ENCODE data around the gene SPRR2G.
"Not testable (repeated sequence)": the region's sequence is repeated elsewhere in the genome, so short reads cannot be mapped to it uniquely, and the experiment has no call there.

SPRR2G gene

DNA sequence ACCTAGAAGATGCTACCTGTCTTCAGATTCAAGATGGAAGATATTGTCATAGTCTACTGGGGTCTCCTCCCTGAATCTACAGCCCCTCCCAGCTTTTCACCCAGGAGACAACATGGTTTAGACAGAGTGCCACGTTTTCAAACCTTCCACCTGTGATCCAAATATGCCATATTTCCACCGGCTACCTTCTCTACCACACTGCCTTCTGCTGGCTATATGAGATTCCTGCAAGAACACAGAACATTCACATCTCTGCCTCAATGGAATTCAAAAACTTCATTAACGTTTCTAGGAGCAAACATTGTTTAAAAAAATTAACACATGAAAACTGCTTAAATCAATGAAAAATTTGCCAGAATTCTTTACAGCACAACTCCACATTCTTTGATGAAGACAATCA is 39.7 kb upstream of the SPRR2G start:
- H3K4me1 ChIP-seq (ENCODE audit: control insufficient read depth, insufficient read depth, low read depth, low read length): no peaks in the 10 kb centered on the region
- peaks cover 0 to 26% of the 10 kb centered on the region in 2 experiments for H3K27me3 ChIP-seq (ENCODE audit: control insufficient read depth in 1 of 2, insufficient read depth in 1 of 2, low read length in 2 of 2)
- H3K4me2 ChIP-seq (ENCODE audit: low read length, poor library complexity, severe bottlenecking): no peak overlapping the region
- 6% methylated on average over 3 of the region's 3 CpGs for WGBS
- H3K9ac ChIP-seq (ENCODE audit: low read length): no peak overlapping the region
- H3K23ac ChIP-seq (ENCODE audit: low read length in 2 of 2): no peak overlapping the region
- H2BK120ac ChIP-seq (ENCODE audit: low read depth, low read length): no peak overlapping the region
- H3K79me1 ChIP-seq (replicated peaks; ENCODE audit: low read length, poor library complexity, severe bottlenecking): no peaks in the 10 kb centered on the region
- H3K9me3 ChIP-seq (ENCODE audit: control insufficient read depth, low read length): no peaks in the 10 kb centered on the region
- H3K4me3 ChIP-seq (ENCODE audit: insufficient read depth in 1 of 2, low read depth in 1 of 2, low read length in 2 of 2): no peak overlapping the region
- H3K27ac ChIP-seq (ENCODE audit: low read length, poor library complexity, severe bottlenecking): no peak overlapping the region
- no peak overlapping the region for H4K8ac ChIP-seq (ENCODE audit: low read length)
- no peak overlapping the region for H3K4ac ChIP-seq (ENCODE audit: low read depth in 1 of 2, low read length in 2 of 2)
- H4K91ac ChIP-seq (ENCODE audit: low read length): no peak overlapping the region
- DNase-seq: no peak
- no peak overlapping the region for H2BK5ac ChIP-seq (ENCODE audit: low read depth, low read length, poor library complexity, severe bottlenecking)
- no peaks in the 10 kb centered on the region for H3K36me3 ChIP-seq (ENCODE audit: control insufficient read depth in 1 of 2, insufficient read depth in 2 of 2, low read depth in 1 of 2, low read length in 2 of 2)
- no peak overlapping the region for H3K14ac ChIP-seq (ENCODE audit: low read length in 2 of 2)
- no peak overlapping the region for H2BK15ac ChIP-seq (ENCODE audit: low read depth, poor library complexity, severe bottlenecking)
- H3K18ac ChIP-seq (ENCODE audit: low read depth in 1 of 2, low read length in 2 of 2): no peak overlapping the region
- no peak overlapping the region for H2AK5ac ChIP-seq (ENCODE audit: low read length, severe bottlenecking)
- H2AFZ ChIP-seq (ENCODE audit: low read depth, low read length): no peak overlapping the region
- no peak overlapping the region for H2BK12ac ChIP-seq (ENCODE audit: low read length in 2 of 2)

DNA sequence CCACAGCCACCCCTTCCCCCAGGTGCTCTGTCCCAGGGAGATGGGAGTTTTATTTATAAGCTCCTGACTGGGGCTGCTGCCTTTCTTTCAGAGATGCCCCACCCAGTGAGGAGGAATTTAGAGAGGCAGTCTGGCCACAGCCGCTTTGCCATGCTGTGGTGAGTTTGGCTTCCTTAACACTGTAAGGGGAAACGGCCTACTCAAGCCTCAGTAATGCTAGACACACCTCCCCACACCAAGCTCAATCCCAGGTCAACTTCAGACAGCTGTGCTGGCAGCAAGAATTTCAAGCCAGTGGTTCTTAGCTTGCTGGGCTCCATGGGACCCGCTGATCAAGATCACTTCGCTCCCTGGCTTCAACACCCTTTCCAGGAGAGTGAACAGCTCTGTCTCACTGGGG is 37.6 kb upstream of the SPRR2G start:
- not testable (repeated sequence) for H3K9me3 ChIP-seq (ENCODE audit: control insufficient read depth, low read length); H3K23ac ChIP-seq (ENCODE audit: low read length in 2 of 2); H3K36me3 ChIP-seq (ENCODE audit: control insufficient read depth in 1 of 2, insufficient read depth in 2 of 2, low read depth in 1 of 2, low read length in 2 of 2); H2BK120ac ChIP-seq (ENCODE audit: low read depth, low read length); H3K14ac ChIP-seq (ENCODE audit: low read length in 2 of 2); H4K91ac ChIP-seq (ENCODE audit: low read length); H3K4me3 ChIP-seq (ENCODE audit: insufficient read depth in 1 of 2, low read depth in 1 of 2, low read length in 2 of 2); H3K4me1 ChIP-seq (ENCODE audit: control insufficient read depth, insufficient read depth, low read depth, low read length); H3K18ac ChIP-seq (ENCODE audit: low read depth in 1 of 2, low read length in 2 of 2); H3K4me2 ChIP-seq (ENCODE audit: low read length, poor library complexity, severe bottlenecking); H2BK5ac ChIP-seq (ENCODE audit: low read depth, low read length, poor library complexity, severe bottlenecking); H2AFZ ChIP-seq (ENCODE audit: low read depth, low read length); H3K9ac ChIP-seq (ENCODE audit: low read length); H3K79me1 ChIP-seq (replicated peaks; ENCODE audit: low read length, poor library complexity, severe bottlenecking); H3K27ac ChIP-seq (ENCODE audit: low read length, poor library complexity, severe bottlenecking); H2AK5ac ChIP-seq (ENCODE audit: low read length, severe bottlenecking); H2BK12ac ChIP-seq (ENCODE audit: low read length in 2 of 2); H4K8ac ChIP-seq (ENCODE audit: low read length); H2BK15ac ChIP-seq (ENCODE audit: low read depth, poor library complexity, severe bottlenecking); DNase-seq; H3K4ac ChIP-seq (ENCODE audit: low read depth in 1 of 2, low read length in 2 of 2)
- H3K27me3 ChIP-seq (ENCODE audit: control insufficient read depth in 1 of 2, insufficient read depth in 1 of 2, low read length in 2 of 2): peaks cover 0 to 15% of the 10 kb centered on the region in 2 experiments
- 61% methylated on average over 4 of the region's 4 CpGs for WGBS

DNA sequence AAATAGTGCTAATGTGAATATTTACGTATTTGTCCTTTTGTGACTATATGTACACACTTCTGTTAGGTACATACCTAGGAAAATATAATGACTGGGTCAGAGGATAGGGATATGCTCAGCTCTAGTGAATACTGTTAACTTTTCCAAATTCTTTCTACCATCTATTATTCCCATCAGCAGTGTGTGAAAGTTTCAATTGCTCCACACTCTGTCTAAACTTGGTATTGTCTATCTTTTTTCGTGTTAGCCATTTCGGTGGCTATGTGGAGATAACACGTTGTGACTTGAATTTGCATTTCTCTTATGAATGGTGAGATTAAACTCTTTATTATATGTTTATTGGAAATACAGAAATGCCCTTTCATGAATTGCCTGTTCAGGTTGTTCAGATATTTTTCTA is 29.9 kb upstream of the SPRR2G start:
- Histone ChIP-seq H3K9ac (ENCODE audit: low read length) (no peak overlapping the region), H4K8ac (ENCODE audit: low read length) (no peak overlapping the region), H3K18ac (ENCODE audit: low read depth in 1 of 2, low read length in 2 of 2) (no peak overlapping the region)

DNA sequence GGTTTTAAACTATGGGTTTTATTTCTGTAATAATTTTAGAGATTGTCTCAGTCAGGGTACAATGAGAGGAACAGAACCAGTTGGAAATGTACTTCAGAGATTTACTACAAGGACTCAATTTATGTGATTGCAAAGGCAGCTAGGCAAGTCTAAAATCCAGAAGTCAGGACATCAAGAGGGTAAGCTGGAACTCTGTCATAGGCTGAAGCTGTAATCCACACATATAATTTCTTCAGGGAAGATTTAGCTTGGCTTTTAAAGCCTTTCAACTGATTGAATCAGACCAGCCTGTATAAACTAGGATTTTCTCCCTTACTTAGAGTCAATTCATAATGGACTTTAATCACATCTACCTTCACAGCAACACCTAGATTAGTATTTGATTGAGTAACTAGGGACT is 28.2 kb upstream of the SPRR2G start:
- no peaks in the 10 kb centered on the region for H3K36me3 ChIP-seq (ENCODE audit: control insufficient read depth in 1 of 2, insufficient read depth in 2 of 2, low read depth in 1 of 2, low read length in 2 of 2)
- H2BK120ac ChIP-seq (ENCODE audit: low read depth, low read length): no peak overlapping the region

More for the DNA sequence above, 29.9 kb upstream of the SPRR2G start:
- Histone ChIP-seq H3K27ac (ENCODE audit: low read length, poor library complexity, severe bottlenecking) (no peak overlapping the region), H3K27me3 (ENCODE audit: control insufficient read depth in 1 of 2, insufficient read depth in 1 of 2, low read length in 2 of 2) (no peaks in the 10 kb centered on the region), H3K4me1 (ENCODE audit: control insufficient read depth, insufficient read depth, low read depth, low read length) (no peaks in the 10 kb centered on the region), H3K4me3 (ENCODE audit: insufficient read depth in 1 of 2, low read depth in 1 of 2, low read length in 2 of 2) (no peak overlapping the region), H2AK5ac (ENCODE audit: low read length, severe bottlenecking) (no peak overlapping the region), H3K14ac (ENCODE audit: low read length in 2 of 2) (no peak overlapping the region), H2BK120ac (ENCODE audit: low read depth, low read length) (no peak overlapping the region), H2BK12ac (ENCODE audit: low read length in 2 of 2) (no peak overlapping the region), H3K23ac (ENCODE audit: low read length in 2 of 2) (no peak overlapping the region), H4K91ac (ENCODE audit: low read length) (no peak overlapping the region), H3K79me1 (replicated peaks; ENCODE audit: low read length, poor library complexity, severe bottlenecking) (no peaks in the 10 kb centered on the region), H3K4ac (ENCODE audit: low read depth in 1 of 2, low read length in 2 of 2) (no peak overlapping the region), H2BK5ac (ENCODE audit: low read depth, low read length, poor library complexity, severe bottlenecking) (no peak overlapping the region), H2BK15ac (ENCODE audit: low read depth, poor library complexity, severe bottlenecking) (no peak overlapping the region), H2AFZ (ENCODE audit: low read depth, low read length) (no peak overlapping the region), H3K36me3 (ENCODE audit: control insufficient read depth in 1 of 2, insufficient read depth in 2 of 2, low read depth in 1 of 2, low read length in 2 of 2) (no peaks in the 10 kb centered on the region), H3K4me2 (ENCODE audit: low read length, poor library complexity, severe bottlenecking) (no peak overlapping the region), H3K9me3 (ENCODE audit: control insufficient read depth, low read length) (no peaks in the 10 kb centered on the region)
- no peak for DNase-seq
- WGBS: 50% methylated on average over 3 of the region's 4 CpGs

More for the DNA sequence above, 28.2 kb upstream of the SPRR2G start:
- Histone ChIP-seq H3K23ac (ENCODE audit: low read length in 2 of 2) (no peak overlapping the region), H3K4ac (ENCODE audit: low read depth in 1 of 2, low read length in 2 of 2) (no peak overlapping the region), H3K4me2 (ENCODE audit: low read length, poor library complexity, severe bottlenecking) (no peak overlapping the region), H3K4me3 (ENCODE audit: insufficient read depth in 1 of 2, low read depth in 1 of 2, low read length in 2 of 2) (no peak overlapping the region), H4K91ac (ENCODE audit: low read length) (no peak overlapping the region), H2BK5ac (ENCODE audit: low read depth, low read length, poor library complexity, severe bottlenecking) (no peak overlapping the region), H3K9me3 (ENCODE audit: control insufficient read depth, low read length) (no peaks in the 10 kb centered on the region), H3K27ac (ENCODE audit: low read length, poor library complexity, severe bottlenecking) (no peak overlapping the region), H4K8ac (ENCODE audit: low read length) (no peak overlapping the region), H2AFZ (ENCODE audit: low read depth, low read length) (no peak overlapping the region), H3K79me1 (replicated peaks; ENCODE audit: low read length, poor library complexity, severe bottlenecking) (no peaks in the 10 kb centered on the region), H3K4me1 (ENCODE audit: control insufficient read depth, insufficient read depth, low read depth, low read length) (no peaks in the 10 kb centered on the region), H2BK12ac (ENCODE audit: low read length in 2 of 2) (no peak overlapping the region), H3K14ac (ENCODE audit: low read length in 2 of 2) (no peak overlapping the region), H3K9ac (ENCODE audit: low read length) (no peak overlapping the region), H2BK15ac (ENCODE audit: low read depth, poor library complexity, severe bottlenecking) (no peak overlapping the region), H3K27me3 (ENCODE audit: control insufficient read depth in 1 of 2, insufficient read depth in 1 of 2, low read length in 2 of 2) (no peaks in the 10 kb centered on the region), H2AK5ac (ENCODE audit: low read length, severe bottlenecking) (no peak overlapping the region), H3K18ac (ENCODE audit: low read depth in 1 of 2, low read length in 2 of 2) (no peak overlapping the region)
- DNase-seq: no peak

All from mesenchymal stem cell (in vitro differentiated cells and primary cell).